DOHH2 (cell line): Measurements from ENCODE around the gene WWOX.

Experiments used
- H3F3A ChIP-seq: fragments of 200-600 bp; sonication (generic), shearing (Covaris generic); 2 replicates; pipeline ENCODE4 v1.6.0; 2016; ENCODE audit warnings: antibody characterized with exemption, mild to moderate bottlenecking; ENCODE audit not compliant: control insufficient read depth, insufficient read depth
- H3K27ac ChIP-seq: fragments of 200-600 bp; sonication (generic); 2 replicates; pipeline ENCODE4 v1.5.1; 2014; ENCODE audit warnings: low read depth, mild to moderate bottlenecking, low read length, moderate library complexity
- H3K27me3 ChIP-seq: fragments of 200-600 bp; sonication (generic); 2 replicates; pipeline ENCODE4 v1.6.1; 2014; ENCODE audit warnings: mild to moderate bottlenecking, low read length, mixed read lengths; ENCODE audit not compliant: control insufficient read depth
- H3K36me3 ChIP-seq: fragments of 200-600 bp; sonication (generic); 2 replicates; pipeline ENCODE4 v1.6.1; 2014; ENCODE audit warnings: mild to moderate bottlenecking, low read length, moderate library complexity, mixed read lengths; ENCODE audit not compliant: control insufficient read depth
- H3K4me1 ChIP-seq: fragments of 200-600 bp; sonication (generic); 2 replicates; pipeline ENCODE4 v1.6.1; 2014; ENCODE audit warnings: mild to moderate bottlenecking, low read length, mixed read lengths; ENCODE audit not compliant: control insufficient read depth
- H3K4me2 ChIP-seq: fragments of 200-600 bp; sonication (generic); 2 replicates; pipeline ENCODE4 v1.6.0; 2014; ENCODE audit warnings: mild to moderate bottlenecking, low read length, moderate library complexity
- H3K4me3 ChIP-seq: fragments of 200-600 bp; sonication (generic); 2 replicates; pipeline ENCODE4 v1.5.1; 2014; ENCODE audit warnings: mild to moderate bottlenecking, low read length, mixed read lengths
- H3K79me2 ChIP-seq: fragments of 200-600 bp; sonication (generic); 2 replicates; pipeline ENCODE4 v1.6.1; 2014; ENCODE audit warnings: mild to moderate bottlenecking, low read length, mixed read lengths; ENCODE audit not compliant: control insufficient read depth
- H3K9me2 ChIP-seq: fragments of 200-600 bp; sonication (generic); replicated peaks from 2 replicates; pipeline ENCODE4 v1.6.1; 2014; ENCODE audit warnings: mild to moderate bottlenecking, low read length, mixed read lengths; ENCODE audit not compliant: control insufficient read depth
- H3K9me3 ChIP-seq: fragments of 200-600 bp; sonication (generic); 2 replicates; pipeline ENCODE4 v1.6.1; 2014; ENCODE audit warnings: antibody characterized with exemption, low read length, mixed read lengths; ENCODE audit not compliant: control insufficient read depth, insufficient read depth
- H4K20me1 ChIP-seq: fragments of 200-600 bp; sonication (generic); 2 replicates; pipeline ENCODE4 v1.6.0; 2014; ENCODE audit warnings: low read depth, mild to moderate bottlenecking, antibody characterized with exemption, low read length, moderate library complexity; ENCODE audit not compliant: control insufficient read depth, insufficient read depth
- CTCF ChIP-seq: fragments of 200-600 bp; sonication (generic); IDR thresholded peaks from one replicate; pipeline ENCODE4 v1.5.1; 2014; ENCODE audit warnings: antibody characterized with exemption, mild to moderate bottlenecking, low read depth, low read length; ENCODE audit not compliant: poor library complexity, severe bottlenecking
- EZH2phosphoT487 ChIP-seq: fragments of 200-600 bp; sonication (generic); IDR thresholded peaks from 2 replicates; pipeline ENCODE4 v1.6.1; 2017; ENCODE audit warnings: borderline replicate concordance, mild to moderate bottlenecking, antibody characterized with exemption, low read length, moderate library complexity, mixed read lengths

Gene WWOX

GRCh38 chr16:78325468-78326352 lies 226.3 kb downstream of the WWOX start:
- Histone ChIP-seq H3K27me3 (no peaks in the 10 kb centered on the region), H3K79me2 (no peaks in the 10 kb centered on the region), H3F3A (no peaks in the 10 kb centered on the region), H3K4me2 (no peak overlapping the region), H3K9me2 (no peaks in the 10 kb centered on the region), H3K4me3 (no peak overlapping the region), H4K20me1 (no peaks in the 10 kb centered on the region), H3K27ac (no peak overlapping the region), H3K36me3 (no peaks in the 10 kb centered on the region), H3K4me1 (no peaks in the 10 kb centered on the region), H3K9me3 (no peaks in the 10 kb centered on the region)
- TF ChIP-seq CTCF (no peak), EZH2phosphoT487 (no peak)

GRCh38 chr16:78326731-78327130 lies 227.3 kb downstream of the WWOX start:
- TF ChIP-seq CTCF = no peak
- TF ChIP-seq EZH2phosphoT487 = no peak
- Histone ChIP-seq H4K20me1 (no peaks in the 10 kb centered on the region), H3K4me3 (no peak overlapping the region), H3K36me3 (no peaks in the 10 kb centered on the region), H3K27me3 (no peaks in the 10 kb centered on the region), H3K27ac (no peak overlapping the region), H3K9me2 (no peaks in the 10 kb centered on the region), H3K4me1 (no peaks in the 10 kb centered on the region), H3K4me2 (no peak overlapping the region), H3K79me2 (no peaks in the 10 kb centered on the region), H3K9me3 (no peaks in the 10 kb centered on the region), H3F3A (no peaks in the 10 kb centered on the region)

- no peak overlapping the region for H3K4me2 ChIP-seq
- TF ChIP-seq CTCF = no peak
- no peak for TF ChIP-seq EZH2phosphoT487
- no peaks in the 10 kb centered on the region for H3K9me3 ChIP-seq
- H3K79me2 ChIP-seq = no peaks in the 10 kb centered on the region
- no peak overlapping the region for H3K4me3 ChIP-seq
- H3K36me3 ChIP-seq = no peaks in the 10 kb centered on the region
- no peaks in the 10 kb centered on the region for H3K9me2 ChIP-seq
- H3K4me1 ChIP-seq = no peaks in the 10 kb centered on the region
- no peaks in the 10 kb centered on the region for H3K27me3 ChIP-seq
- H3F3A ChIP-seq = no peaks in the 10 kb centered on the region
- H3K27ac ChIP-seq = no peak overlapping the region
- H4K20me1 ChIP-seq = no peaks in the 10 kb centered on the region
Observed at GRCh38 chr16:78331731-78332130, 232.3 kb downstream of the WWOX start.
